HPDE6-E6E7 (cell line): ENCODE measurements around the gene TAAR1.
A peak's percentile ranks its signal among the peaks of the same experiment; 100 is the strongest.
"Not testable (repeated sequence)": the region's sequence is repeated elsewhere in the genome, so short reads cannot be mapped to it uniquely, and the experiment has no call there.

Experiments used
- DNase-seq: peaks from one replicate; pipeline ENCODE4 v3.0.0; 2011; ENCODE audit warnings: missing footprints; ENCODE audit errors: extremely low spot score

The TAAR1 gene

GRCh38 chr6:132659082-132659481 is at the start of gene TAAR1:
Gene TAAR1 (minus strand): TSS chr6:132659182. CDS start chr6:132646003, 13,179 bp downstream.
- no peak for DNase-seq

GRCh38 chr6:132708771-132709170 is 49.8 kb upstream of the TAAR1 start:
- no peak for DNase-seq

- no peak for DNase-seq
Observed at GRCh38 chr6:132708002-132708401, 49.0 kb upstream of the TAAR1 start.

GRCh38 chr6:132706756-132707155 is 47.8 kb upstream of the TAAR1 start:
- DNase-seq, result not testable (repeated sequence)

- no peak for DNase-seq
Observed at GRCh38 chr6:132703936-132704335, 45.0 kb upstream of the TAAR1 start.

DNA sequence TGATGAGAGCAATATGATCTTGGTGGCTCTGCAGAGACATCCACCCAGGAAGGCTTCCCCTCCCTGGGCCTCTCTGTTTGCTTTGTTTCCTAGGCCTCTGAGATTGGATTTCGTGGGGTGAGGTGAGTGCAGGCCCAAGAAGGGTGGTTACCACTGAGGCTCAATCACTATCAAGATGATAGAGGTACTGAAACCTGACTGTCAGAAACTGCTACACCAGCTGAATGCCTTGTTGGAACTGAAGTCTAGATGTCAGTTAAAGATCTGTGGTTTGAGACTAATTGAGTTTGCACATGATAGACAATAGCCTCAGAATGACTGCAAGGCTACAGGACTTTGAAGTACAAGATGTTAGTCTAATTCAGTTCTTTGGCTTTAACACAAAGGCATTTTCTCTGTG is 39.6 kb upstream of the TAAR1 start:
- no peak for DNase-seq

- DNase-seq, result no peak
Observed at GRCh38 chr6:132695773-132696172, 36.8 kb upstream of the TAAR1 start.

DNA sequence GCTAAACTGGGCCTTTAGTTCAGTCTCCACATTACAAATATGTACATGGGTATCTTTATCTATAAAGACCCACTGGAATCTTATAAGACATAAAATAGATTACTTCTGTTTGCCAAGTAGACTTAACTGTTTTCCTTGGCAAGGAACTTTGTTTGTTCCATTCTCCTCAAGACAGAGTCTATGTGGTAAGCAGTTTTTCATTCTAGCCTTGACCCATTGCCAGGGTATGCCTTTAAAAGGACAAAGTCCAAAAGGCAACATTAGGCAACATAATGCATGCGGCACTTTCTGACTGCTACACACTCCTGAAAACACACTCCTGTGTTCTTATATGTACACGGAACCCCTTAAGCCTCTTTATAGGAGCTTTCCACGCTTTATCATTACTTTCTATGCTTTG is 34.5 kb upstream of the TAAR1 start:
- DNase-seq, result no peak

DNA sequence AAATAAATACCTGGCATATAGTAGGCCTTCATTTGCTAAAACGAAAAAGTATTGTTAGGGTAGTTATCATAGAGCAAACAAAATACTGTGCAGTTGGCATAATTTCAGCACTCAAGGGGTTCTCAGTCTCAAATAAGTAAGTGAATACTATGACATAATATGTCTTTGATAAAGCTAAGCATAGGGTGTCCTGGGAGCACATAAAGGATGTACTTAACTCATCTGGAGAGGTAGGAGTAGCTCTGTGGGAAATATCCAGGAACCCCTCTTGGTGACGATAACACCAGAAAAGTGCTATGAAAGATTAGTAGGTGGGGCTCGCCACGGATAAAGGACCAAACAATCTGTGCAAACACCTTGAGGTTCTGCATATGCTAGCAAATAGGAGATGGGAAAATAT is 31.7 kb upstream of the TAAR1 start:
- DNase-seq, result no peak

- peak; percentile 35 for DNase-seq
Observed at GRCh38 chr6:132687306-132687705, 28.3 kb upstream of the TAAR1 start.

GRCh38 chr6:132686531-132686930 is 27.5 kb upstream of the TAAR1 start:
- DNase-seq, result no peak

- no peak for DNase-seq
Observed at GRCh38 chr6:132685009-132685408, 26.0 kb upstream of the TAAR1 start.

- no peak for DNase-seq
Observed at GRCh38 chr6:132684272-132684671, 25.3 kb upstream of the TAAR1 start.

GRCh38 chr6:132683543-132683942 is 24.6 kb upstream of the TAAR1 start:
- peak; percentile 32 for DNase-seq

DNA sequence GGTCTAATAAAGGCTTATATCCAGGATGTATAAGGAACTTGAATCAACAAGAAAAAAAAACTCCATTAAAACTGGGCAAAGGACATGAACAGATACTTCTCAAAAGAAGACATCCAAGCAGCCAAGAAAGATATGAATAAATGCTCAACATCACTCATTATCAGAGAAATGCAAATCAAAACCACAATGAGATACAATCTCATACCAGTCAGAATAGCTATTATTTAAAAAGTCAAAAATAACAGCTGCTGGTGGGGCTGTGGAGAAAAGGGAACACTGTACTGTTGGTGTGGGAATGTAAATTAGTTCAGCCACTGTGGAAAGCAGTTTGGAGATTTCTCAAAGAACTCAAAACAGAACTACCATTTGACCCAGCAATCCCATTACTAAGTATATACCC is 20.1 kb upstream of the TAAR1 start:
- not testable (repeated sequence) for DNase-seq

- DNase-seq, result no peak
Observed at GRCh38 chr6:132675749-132676148, 16.8 kb upstream of the TAAR1 start.

DNA sequence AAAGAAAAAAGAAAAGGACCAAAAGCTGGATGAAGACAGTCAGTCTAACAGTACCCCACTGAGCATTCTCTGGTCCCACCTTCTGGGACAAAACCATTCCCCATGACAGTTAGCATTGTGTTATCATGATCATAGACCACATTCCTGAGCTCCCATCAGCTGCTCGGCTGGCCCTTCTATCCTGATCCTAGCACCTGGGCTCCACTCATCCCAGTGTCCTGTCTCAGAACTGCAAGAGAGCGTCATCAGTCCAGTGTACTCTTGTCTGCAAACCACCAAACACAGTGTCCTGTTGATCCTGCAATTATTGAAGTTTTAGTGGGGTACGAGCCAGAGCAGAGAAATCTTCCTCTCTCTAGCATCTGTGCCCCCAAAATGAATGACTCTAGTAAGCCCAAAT is 16.0 kb upstream of the TAAR1 start:
- DNase-seq, result no peak

GRCh38 chr6:132673376-132674094 is 14.6 kb upstream of the TAAR1 start:
- no peak for DNase-seq

DNA sequence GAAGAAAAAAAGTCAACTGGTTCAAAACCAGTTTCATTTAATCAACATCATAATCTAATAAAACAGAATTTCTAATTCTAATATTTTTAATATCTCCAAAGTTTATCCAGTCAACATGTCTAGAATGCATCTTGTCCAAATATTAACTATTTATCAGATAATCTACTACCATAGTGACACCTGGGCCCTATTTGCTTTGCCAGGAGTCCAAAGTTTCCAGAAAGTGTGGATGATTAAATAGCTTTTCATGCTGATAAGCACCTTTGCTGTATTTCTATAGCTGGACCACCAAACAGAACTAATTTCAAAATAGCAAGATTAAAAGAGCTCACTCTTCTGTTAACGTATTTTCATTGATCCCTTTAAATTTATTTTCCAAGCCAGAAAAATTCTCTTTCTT is 12.3 kb upstream of the TAAR1 start:
- no peak for DNase-seq

GRCh38 chr6:132669690-132670291 is 10.8 kb upstream of the TAAR1 start:
- no peak for DNase-seq

GRCh38 chr6:132666118-132666517 is 7.1 kb upstream of the TAAR1 start:
- no peak for DNase-seq

- DNase-seq, result no peak
Observed at GRCh38 chr6:132664309-132665034, 5.5 kb upstream of the TAAR1 start.

DNA sequence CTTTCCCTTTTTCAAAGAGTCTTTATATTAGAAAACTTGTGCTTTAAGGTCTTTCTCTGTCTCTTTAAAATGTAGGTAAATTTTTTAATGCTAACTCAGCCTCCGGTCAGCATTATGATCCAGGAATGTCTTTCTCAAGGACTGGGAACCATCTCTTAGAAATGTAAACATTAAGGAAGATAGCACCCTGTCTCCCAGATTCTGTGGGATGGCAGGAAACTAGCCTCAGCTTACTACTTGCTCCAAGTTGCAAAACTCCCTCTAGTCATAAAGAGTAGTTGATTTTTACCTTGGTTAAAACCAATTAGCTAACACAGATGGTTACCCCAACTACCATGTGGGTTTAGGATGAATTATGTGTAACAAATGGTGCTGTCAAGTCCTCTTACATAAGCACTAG is 4.7 kb upstream of the TAAR1 start:
- DNase-seq, result no peak
